MM.1S (cell line): Measurements from ENCODE around the gene LY86.

Source experiments
- DNase-seq: peaks from one replicate; pipeline ENCODE4 v3.0.0-alpha.2; 2015
- H2AFZ ChIP-seq: fragments of 300-600 bp; sonication (generic); 2 replicates; pipeline ENCODE4 v1.6.0; 2016; ENCODE audit warnings: antibody characterized with exemption, low read length
- H3F3A ChIP-seq: fragments of 300-600 bp; sonication (generic); 2 replicates; pipeline ENCODE4 v1.6.1; 2016; ENCODE audit warnings: mild to moderate bottlenecking, antibody characterized with exemption, low read length, moderate library complexity, mixed read lengths; ENCODE audit not compliant: insufficient read depth
- H3K27ac ChIP-seq: fragments of 300-600 bp; sonication (generic); 2 replicates; pipeline ENCODE4 v1.5.1; 2016; ENCODE audit warnings: mild to moderate bottlenecking, low read length
- H3K27me3 ChIP-seq: fragments of 300-600 bp; sonication (generic); replicated peaks from 2 replicates; pipeline ENCODE4 v1.6.0; 2016; ENCODE audit warnings: low read length; ENCODE audit not compliant: insufficient read depth
- H3K36me3 ChIP-seq: fragments of 300-600 bp; sonication (generic); replicated peaks from 2 replicates; pipeline ENCODE4 v1.6.1; 2016; ENCODE audit warnings: mild to moderate bottlenecking, low read length, mixed read lengths; ENCODE audit not compliant: insufficient read depth
- H3K4me1 ChIP-seq: fragments of 300-600 bp; sonication (generic); 2 replicates; pipeline ENCODE4 v1.6.1; 2016; ENCODE audit warnings: low read length, mixed read lengths
- H3K4me2 ChIP-seq: fragments of 300-600 bp; sonication (generic); 2 replicates; pipeline ENCODE4 v1.6.0; 2016; ENCODE audit warnings: low read depth, low read length
- H3K4me3 ChIP-seq: fragments of 300-600 bp; sonication (generic); 2 replicates; pipeline ENCODE4 v1.5.1; 2016; ENCODE audit warnings: low read length, mixed read lengths
- H3K79me2 ChIP-seq: fragments of 300-600 bp; sonication (generic); 2 replicates; pipeline ENCODE4 v1.6.1; 2016; ENCODE audit warnings: mixed run types, low read length, mixed read lengths
- H3K9ac ChIP-seq: fragments of 300-600 bp; sonication (generic); 2 replicates; pipeline ENCODE4 v1.6.1; 2016; ENCODE audit warnings: low read length, mixed read lengths
- H3K9me2 ChIP-seq: fragments of 300-600 bp; sonication (generic); replicated peaks from 2 replicates; pipeline ENCODE4 v1.6.1; 2016; ENCODE audit warnings: mild to moderate bottlenecking, low read length, mixed read lengths; ENCODE audit not compliant: insufficient read depth
- H3K9me3 ChIP-seq: fragments of 300-600 bp; sonication (generic); replicated peaks from 2 replicates; pipeline ENCODE4 v1.6.1; 2016; ENCODE audit warnings: mild to moderate bottlenecking, low read length, mixed read lengths; ENCODE audit not compliant: insufficient read depth
- H4K20me1 ChIP-seq: fragments of 300-600 bp; sonication (generic); 2 replicates; pipeline ENCODE4 v1.6.1; 2016; ENCODE audit warnings: mild to moderate bottlenecking, low read length, moderate library complexity, mixed read lengths; ENCODE audit not compliant: insufficient read depth
- CTCF ChIP-seq: fragments of 300-600 bp; sonication (generic); IDR thresholded peaks from 2 replicates; pipeline ENCODE4 v1.5.1; 2016; ENCODE audit warnings: antibody characterized with exemption, low read length, mixed read lengths
- EZH2 ChIP-seq: fragments of 300-600 bp; sonication (generic); optimal IDR thresholded peaks from 2 replicates; pipeline ENCODE3; 2017; ENCODE audit warnings: low read depth, mild to moderate bottlenecking, antibody characterized with exemption, low read length, mixed read lengths
- EZH2phosphoT487 ChIP-seq: fragments of 300-600 bp; sonication (generic); IDR thresholded peaks from 2 replicates; pipeline ENCODE4 v1.6.1; 2018; ENCODE audit warnings: antibody characterized with exemption, low read length

LY86 gene

GRCh38 chr6:6649824-6650349 is 61.4 kb downstream of the LY86 start:
- H3K79me2 ChIP-seq: no peaks in the 10 kb centered on the region
- no peak overlapping the region for H2AFZ ChIP-seq
- no peaks in the 10 kb centered on the region for H3K27me3 ChIP-seq
- H3K4me3 ChIP-seq: no peak overlapping the region
- no peak overlapping the region for H3K27ac ChIP-seq
- no peak for TF ChIP-seq CTCF
- H3K4me2 ChIP-seq: no peak overlapping the region
- no peaks in the 10 kb centered on the region for H3K9me3 ChIP-seq
- H3K4me1 ChIP-seq: peaks cover 9% of the 10 kb centered on the region; the same call in 1 of the 2 replicates
- H3K9me2 ChIP-seq: no peaks in the 10 kb centered on the region
- DNase-seq: no peak
- no peaks in the 10 kb centered on the region for H3K36me3 ChIP-seq
- H3F3A ChIP-seq: no peaks in the 10 kb centered on the region
- no peaks in the 10 kb centered on the region for H4K20me1 ChIP-seq
- H3K9ac ChIP-seq: no peak overlapping the region

GRCh38 chr6:6650839-6651238 is 62.3 kb downstream of the LY86 start:
- no peak for DNase-seq
- Histone ChIP-seq H3K9ac (no peak overlapping the region), H3K9me3 (no peaks in the 10 kb centered on the region), H3K4me1 (peaks cover 9% of the 10 kb centered on the region; the same call in 1 of the 2 replicates), H3K79me2 (no peaks in the 10 kb centered on the region), H4K20me1 (no peaks in the 10 kb centered on the region), H3K9me2 (no peaks in the 10 kb centered on the region), H3K4me2 (no peak overlapping the region), H2AFZ (no peak overlapping the region), H3F3A (no peaks in the 10 kb centered on the region), H3K27me3 (no peaks in the 10 kb centered on the region), H3K36me3 (no peaks in the 10 kb centered on the region), H3K4me3 (no peak overlapping the region), H3K27ac (no peak overlapping the region)
- TF ChIP-seq EZH2 (no peak), CTCF (no peak)

DNA sequence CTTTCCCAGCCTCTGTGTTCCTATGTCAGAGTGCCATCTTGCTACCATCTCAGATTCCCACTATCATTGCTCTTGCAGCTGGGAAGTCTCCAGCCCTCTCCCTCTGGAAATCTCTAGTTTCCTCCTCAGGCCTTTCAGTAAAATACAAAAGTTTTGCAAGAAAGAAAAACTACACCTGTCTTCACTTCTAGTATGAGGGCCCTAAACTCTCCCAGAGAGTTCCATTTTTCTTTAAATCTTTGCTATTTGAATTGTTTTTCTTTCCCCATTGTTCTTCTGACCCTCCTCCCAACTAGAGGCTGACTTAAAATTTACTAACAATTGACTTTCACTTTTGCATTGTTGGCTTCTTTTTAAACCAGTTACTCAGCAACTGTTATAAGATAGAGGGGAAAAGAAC is 62.8 kb downstream of the LY86 start:
- Histone ChIP-seq H3K9me2 (no peaks in the 10 kb centered on the region), H3K9ac (no peak overlapping the region), H4K20me1 (no peaks in the 10 kb centered on the region), H3K4me2 (no peak overlapping the region), H3K27me3 (no peaks in the 10 kb centered on the region), H3F3A (no peaks in the 10 kb centered on the region), H3K27ac (no peak overlapping the region), H3K4me3 (no peak overlapping the region), H3K36me3 (no peaks in the 10 kb centered on the region), H3K9me3 (no peaks in the 10 kb centered on the region), H3K79me2 (no peaks in the 10 kb centered on the region), H3K4me1 (peaks cover 9% of the 10 kb centered on the region; the same call in 1 of the 2 replicates), H2AFZ (no peak overlapping the region)
- DNase-seq: no peak
- TF ChIP-seq CTCF (no peak), EZH2phosphoT487 (no peak), EZH2 (no peak)
